SK-N-SH treated with all-trans-retinoic acid at 6 μM for 48 hours (cell line): ENCODE data around the gene PGLYRP2.

Experiments
- ATAC-seq: fragments of 200-7000 bp; cut with Tn5 transposase; 3 replicates; pipeline ENCODE4 v1.9.1; 2020; ENCODE audit warnings: mild to moderate bottlenecking, moderate library complexity
- ARNTL ChIP-seq: fragments of 450-650 bp; formaldehyde crosslinking; IDR thresholded peaks from 2 replicates; pipeline ENCODE4 v1.5.0; 2020; ENCODE audit warnings: low read depth, mild to moderate bottlenecking, moderate library complexity, borderline replicate concordance
- BACH2 ChIP-seq: fragments of 250-450 bp; sonication (Bioruptor Pico); IDR thresholded peaks from 2 replicates; pipeline ENCODE4 v1.9.0; 2021; ENCODE audit warnings: mild to moderate bottlenecking, borderline replicate concordance
- CSDC2 ChIP-seq: fragments of 250-450 bp; sonication (Bioruptor Pico); IDR thresholded peaks from 2 replicates; pipeline ENCODE4 v1.5.0; 2020; ENCODE audit warnings: mild to moderate bottlenecking, moderate library complexity
- GLIS3 ChIP-seq: fragments of 250-450 bp; sonication (Bioruptor Pico); IDR thresholded peaks from 2 replicates; pipeline ENCODE4 v1.5.0; 2020; ENCODE audit warnings: mild to moderate bottlenecking, moderate library complexity
- ISL1 ChIP-seq: fragments of 250-450 bp; sonication (Bioruptor Pico); IDR thresholded peaks from 2 replicates; pipeline ENCODE4 v2.1.2; 2022; ENCODE audit warnings: mild to moderate bottlenecking, moderate library complexity
- OSR1 ChIP-seq: fragments of 250-450 bp; sonication (Bioruptor Pico); IDR thresholded peaks from 2 replicates; pipeline ENCODE4 v1.8.0; 2022; ENCODE audit warnings: moderate library complexity, mild to moderate bottlenecking, inconsistent platforms
- RARB ChIP-seq: fragments of 250-450 bp; sonication (Bioruptor Pico); IDR thresholded peaks from 2 replicates; pipeline ENCODE4 v1.8.0; 2021; ENCODE audit warnings: mild to moderate bottlenecking, moderate library complexity
- TCF4 ChIP-seq: fragments of 250-450 bp; sonication (Bioruptor Pico); IDR thresholded peaks from 2 replicates; pipeline ENCODE4 v1.8.0; 2021; ENCODE audit warnings: mild to moderate bottlenecking, moderate library complexity, borderline replicate concordance
- TOX ChIP-seq: fragments of 250-450 bp; sonication (Bioruptor Pico); IDR thresholded peaks from 2 replicates; pipeline ENCODE4 v1.8.0; 2021; ENCODE audit warnings: mild to moderate bottlenecking, moderate library complexity, borderline replicate concordance
- ZC3H10 ChIP-seq: fragments of 250-450 bp; sonication (Bioruptor Pico); IDR thresholded peaks from 2 replicates; pipeline ENCODE4 v1.5.1; 2021; ENCODE audit warnings: mild to moderate bottlenecking, moderate library complexity
- ZFP30 ChIP-seq: fragments of 450-650 bp; formaldehyde crosslinking; IDR thresholded peaks from 2 replicates; pipeline ENCODE4 v1.5.0; 2022; ENCODE audit warnings: mild to moderate bottlenecking, moderate library complexity
- ZNF565 ChIP-seq: fragments of 450-650 bp; formaldehyde crosslinking; conservative IDR thresholded peaks from 2 replicates; pipeline ENCODE4 v1.5.0; 2020; ENCODE audit warnings: low read depth, mild to moderate bottlenecking, moderate library complexity
- ZNF8 ChIP-seq: fragments of 450-650 bp; formaldehyde crosslinking; IDR thresholded peaks from 2 replicates; pipeline ENCODE4 v1.5.0; 2020; ENCODE audit warnings: mild to moderate bottlenecking, moderate library complexity
- TF ChIP-seq, protein P1 (sequence below): fragments of 250-450 bp; sonication (Bioruptor Pico); IDR thresholded peaks from 2 replicates; pipeline ENCODE4 v1.5.0; 2020; ENCODE audit warnings: mild to moderate bottlenecking, moderate library complexity
- TF ChIP-seq, protein P2 (sequence below): fragments of 250-450 bp; sonication (Bioruptor Pico); IDR thresholded peaks from 2 replicates; pipeline ENCODE4 v1.5.1; 2020; ENCODE audit warnings: low read depth, mild to moderate bottlenecking, moderate library complexity
- TF ChIP-seq, protein P3 (sequence below): fragments of 250-450 bp; sonication (Bioruptor Pico); IDR thresholded peaks from 2 replicates; pipeline ENCODE4 v1.8.0; 2020; ENCODE audit warnings: mild to moderate bottlenecking, moderate library complexity, borderline replicate concordance

The PGLYRP2 gene, protein sequence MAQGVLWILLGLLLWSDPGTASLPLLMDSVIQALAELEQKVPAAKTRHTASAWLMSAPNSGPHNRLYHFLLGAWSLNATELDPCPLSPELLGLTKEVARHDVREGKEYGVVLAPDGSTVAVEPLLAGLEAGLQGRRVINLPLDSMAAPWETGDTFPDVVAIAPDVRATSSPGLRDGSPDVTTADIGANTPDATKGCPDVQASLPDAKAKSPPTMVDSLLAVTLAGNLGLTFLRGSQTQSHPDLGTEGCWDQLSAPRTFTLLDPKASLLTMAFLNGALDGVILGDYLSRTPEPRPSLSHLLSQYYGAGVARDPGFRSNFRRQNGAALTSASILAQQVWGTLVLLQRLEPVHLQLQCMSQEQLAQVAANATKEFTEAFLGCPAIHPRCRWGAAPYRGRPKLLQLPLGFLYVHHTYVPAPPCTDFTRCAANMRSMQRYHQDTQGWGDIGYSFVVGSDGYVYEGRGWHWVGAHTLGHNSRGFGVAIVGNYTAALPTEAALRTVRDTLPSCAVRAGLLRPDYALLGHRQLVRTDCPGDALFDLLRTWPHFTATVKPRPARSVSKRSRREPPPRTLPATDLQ

DNA sequence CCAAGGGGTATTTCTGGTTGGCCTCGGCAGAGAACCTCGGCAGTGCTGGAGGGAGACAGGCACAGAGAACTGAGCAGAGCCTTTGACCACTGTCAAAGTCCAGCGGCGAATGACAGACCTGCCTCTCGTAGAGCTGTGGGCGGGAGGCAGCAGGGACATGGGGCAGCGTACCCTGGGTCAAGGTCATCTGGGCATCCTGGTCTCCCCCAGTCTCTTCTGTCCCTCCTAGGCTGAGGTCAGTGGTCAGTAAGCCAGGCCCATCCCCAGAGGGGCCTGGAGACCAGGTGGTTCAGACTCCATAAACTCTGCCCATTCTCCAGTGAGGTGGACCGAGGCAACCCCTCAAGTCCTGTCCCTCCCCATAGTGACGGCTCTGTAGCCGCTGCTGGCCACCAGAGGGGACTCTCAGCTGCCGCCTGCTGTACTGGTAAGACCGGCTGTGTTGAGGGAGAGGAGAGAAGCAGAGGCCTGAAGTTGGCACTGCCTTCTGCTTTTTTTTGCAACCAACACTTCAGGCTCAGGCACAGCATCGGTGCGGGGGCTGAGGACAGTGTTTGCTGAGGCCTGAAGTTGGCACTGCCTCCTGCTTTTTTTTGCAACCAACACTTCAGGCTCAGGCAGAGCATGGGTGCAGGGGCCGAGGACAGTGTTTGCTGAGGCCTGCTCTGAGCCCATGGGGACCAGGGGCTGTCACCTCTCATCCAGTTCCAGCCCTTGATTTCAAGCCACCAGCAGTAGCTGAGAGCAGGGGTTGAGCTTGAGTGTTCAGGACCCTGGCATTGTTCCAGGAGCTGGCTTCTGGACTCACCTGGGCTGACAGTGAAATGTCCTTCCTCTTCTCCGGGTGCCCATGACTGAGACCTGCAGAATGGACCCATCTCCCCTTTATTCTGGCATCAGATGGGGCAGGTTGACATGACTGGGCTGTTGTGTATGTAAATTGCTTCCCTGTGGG, at the start of gene PGLYRP2:
TSS of gene PGLYRP2 (minus strand) at position 111 of the 955 bp plus-strand sequence. CDS start 130 bp downstream, outside the sequence.
- ATAC-seq, result peak; percentile 66
- TF ChIP-seq BACH2 (CRISPR knock-in tag) (no peak), ISL1 (CRISPR knock-in tag) (no peak), ZNF565 (no peak)
- TF ChIP-seq, all 23 proteins: peak for 0

DNA sequence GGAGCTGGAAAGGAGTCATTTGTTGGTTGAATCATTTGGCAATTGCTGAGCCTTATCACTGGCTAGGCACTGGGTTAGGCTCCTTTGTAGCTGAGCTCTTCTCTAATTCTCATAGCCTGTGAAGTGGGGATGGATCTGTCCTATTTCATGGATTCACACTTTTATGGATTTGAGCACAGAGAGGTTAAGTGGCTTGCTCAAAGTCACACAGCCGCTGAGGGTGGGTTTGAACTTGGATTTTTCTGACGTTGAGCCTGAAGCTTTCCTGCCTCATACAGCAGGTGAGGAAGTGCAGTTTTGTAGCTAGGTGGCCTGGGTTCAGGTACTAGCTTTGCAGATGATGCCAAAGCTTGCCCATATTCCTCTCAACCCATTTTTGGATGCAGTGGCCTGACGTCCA, 48.4 kb upstream of the PGLYRP2 start:
- no peak for ATAC-seq

DNA sequence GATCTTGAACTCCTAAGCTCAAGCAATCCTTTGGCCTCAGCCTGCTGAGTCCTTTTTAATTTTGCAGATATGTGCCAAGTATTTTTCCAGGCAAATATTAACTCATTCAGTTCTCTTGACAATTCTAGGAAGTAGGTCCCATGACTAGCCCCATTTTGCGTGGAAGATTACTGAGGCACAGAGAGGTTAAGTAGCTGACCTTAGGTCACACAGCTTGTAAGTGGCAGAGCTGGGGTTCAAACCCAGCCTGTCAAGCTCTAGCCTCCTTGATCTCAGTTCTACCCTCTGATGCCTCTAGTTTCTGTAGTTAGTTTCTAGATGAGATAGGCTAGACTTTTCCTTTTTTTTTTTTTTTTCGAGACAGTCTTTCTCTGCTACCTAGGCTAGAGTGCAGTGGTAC, 47.1 kb upstream of the PGLYRP2 start:
- ATAC-seq, result no peak
- TF ChIP-seq ZNF8 (no peak), TCF4 (CRISPR knock-in tag) (no peak), TOX (no peak), RARB (CRISPR knock-in tag) (no peak), BACH2 (CRISPR knock-in tag) (no peak)
- TF ChIP-seq, protein P1, sequence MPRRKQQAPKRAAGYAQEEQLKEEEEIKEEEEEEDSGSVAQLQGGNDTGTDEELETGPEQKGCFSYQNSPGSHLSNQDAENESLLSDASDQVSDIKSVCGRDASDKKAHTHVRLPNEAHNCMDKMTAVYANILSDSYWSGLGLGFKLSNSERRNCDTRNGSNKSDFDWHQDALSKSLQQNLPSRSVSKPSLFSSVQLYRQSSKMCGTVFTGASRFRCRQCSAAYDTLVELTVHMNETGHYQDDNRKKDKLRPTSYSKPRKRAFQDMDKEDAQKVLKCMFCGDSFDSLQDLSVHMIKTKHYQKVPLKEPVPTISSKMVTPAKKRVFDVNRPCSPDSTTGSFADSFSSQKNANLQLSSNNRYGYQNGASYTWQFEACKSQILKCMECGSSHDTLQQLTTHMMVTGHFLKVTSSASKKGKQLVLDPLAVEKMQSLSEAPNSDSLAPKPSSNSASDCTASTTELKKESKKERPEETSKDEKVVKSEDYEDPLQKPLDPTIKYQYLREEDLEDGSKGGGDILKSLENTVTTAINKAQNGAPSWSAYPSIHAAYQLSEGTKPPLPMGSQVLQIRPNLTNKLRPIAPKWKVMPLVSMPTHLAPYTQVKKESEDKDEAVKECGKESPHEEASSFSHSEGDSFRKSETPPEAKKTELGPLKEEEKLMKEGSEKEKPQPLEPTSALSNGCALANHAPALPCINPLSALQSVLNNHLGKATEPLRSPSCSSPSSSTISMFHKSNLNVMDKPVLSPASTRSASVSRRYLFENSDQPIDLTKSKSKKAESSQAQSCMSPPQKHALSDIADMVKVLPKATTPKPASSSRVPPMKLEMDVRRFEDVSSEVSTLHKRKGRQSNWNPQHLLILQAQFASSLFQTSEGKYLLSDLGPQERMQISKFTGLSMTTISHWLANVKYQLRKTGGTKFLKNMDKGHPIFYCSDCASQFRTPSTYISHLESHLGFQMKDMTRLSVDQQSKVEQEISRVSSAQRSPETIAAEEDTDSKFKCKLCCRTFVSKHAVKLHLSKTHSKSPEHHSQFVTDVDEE (CRISPR knock-in tag), result no peak
- TF ChIP-seq, protein P2, sequence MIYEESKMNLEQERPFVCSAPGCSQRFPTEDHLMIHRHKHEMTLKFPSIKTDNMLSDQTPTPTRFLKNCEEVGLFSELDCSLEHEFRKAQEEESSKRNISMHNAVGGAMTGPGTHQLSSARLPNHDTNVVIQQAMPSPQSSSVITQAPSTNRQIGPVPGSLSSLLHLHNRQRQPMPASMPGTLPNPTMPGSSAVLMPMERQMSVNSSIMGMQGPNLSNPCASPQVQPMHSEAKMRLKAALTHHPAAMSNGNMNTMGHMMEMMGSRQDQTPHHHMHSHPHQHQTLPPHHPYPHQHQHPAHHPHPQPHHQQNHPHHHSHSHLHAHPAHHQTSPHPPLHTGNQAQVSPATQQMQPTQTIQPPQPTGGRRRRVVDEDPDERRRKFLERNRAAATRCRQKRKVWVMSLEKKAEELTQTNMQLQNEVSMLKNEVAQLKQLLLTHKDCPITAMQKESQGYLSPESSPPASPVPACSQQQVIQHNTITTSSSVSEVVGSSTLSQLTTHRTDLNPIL (CRISPR knock-in tag), result no peak

More for the DNA sequence above, 48.4 kb upstream of the PGLYRP2 start:
- TF ChIP-seq RARB (CRISPR knock-in tag), result no peak
- TF ChIP-seq ZC3H10, result no peak
- TF ChIP-seq ARNTL (CRISPR knock-in tag), result no peak
- TF ChIP-seq OSR1 (CRISPR knock-in tag), result no peak
- TF ChIP-seq BACH2 (CRISPR knock-in tag), result no peak
- TF ChIP-seq ISL1 (CRISPR knock-in tag), result no peak

DNA sequence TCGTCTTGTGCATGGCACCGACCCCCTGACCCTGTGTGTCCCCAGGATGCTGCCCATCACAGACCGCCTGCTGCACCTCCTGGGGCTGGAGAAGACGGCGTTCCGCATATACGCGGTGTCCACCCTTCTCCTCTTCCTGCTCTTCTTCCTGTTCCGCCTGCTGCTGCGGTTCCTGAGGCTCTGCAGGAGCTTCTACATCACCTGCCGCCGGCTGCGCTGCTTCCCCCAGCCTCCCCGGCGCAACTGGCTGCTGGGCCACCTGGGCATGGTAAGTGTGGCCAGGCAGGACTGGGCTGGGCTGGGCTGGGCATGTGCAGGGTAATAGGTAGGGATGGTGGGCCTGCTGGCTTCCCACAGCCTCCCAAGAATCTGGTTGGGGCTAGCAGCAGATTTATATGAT, 46.0 kb upstream of the PGLYRP2 start:
- TF ChIP-seq TOX, result no peak
- no peak for ATAC-seq

DNA sequence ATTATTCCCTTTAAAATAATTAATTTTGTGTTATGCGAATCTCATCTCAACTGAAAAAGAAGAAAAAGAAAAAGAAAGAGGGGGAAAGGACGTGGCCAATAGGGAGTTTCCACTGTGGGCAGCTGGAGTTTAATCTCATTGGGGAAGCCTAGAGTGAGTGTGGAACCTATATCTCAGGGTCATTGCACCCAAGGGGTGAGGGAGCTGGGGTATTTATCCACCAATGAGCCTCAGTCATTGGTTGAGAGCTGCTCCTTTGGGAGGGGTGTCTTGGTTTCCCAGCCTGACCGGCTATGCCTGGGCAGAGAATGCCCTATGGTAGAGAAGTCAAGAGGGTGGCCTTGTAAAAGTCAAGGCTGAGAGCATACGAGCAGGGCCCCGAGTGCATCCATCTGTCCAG, 45.5 kb upstream of the PGLYRP2 start:
- TF ChIP-seq CSDC2, result no peak
- no peak for TF ChIP-seq ZFP30 (CRISPR knock-in tag)
- TF ChIP-seq ISL1 (CRISPR knock-in tag), result no peak
- TF ChIP-seq ZNF8, result no peak
- no peak for ATAC-seq

DNA sequence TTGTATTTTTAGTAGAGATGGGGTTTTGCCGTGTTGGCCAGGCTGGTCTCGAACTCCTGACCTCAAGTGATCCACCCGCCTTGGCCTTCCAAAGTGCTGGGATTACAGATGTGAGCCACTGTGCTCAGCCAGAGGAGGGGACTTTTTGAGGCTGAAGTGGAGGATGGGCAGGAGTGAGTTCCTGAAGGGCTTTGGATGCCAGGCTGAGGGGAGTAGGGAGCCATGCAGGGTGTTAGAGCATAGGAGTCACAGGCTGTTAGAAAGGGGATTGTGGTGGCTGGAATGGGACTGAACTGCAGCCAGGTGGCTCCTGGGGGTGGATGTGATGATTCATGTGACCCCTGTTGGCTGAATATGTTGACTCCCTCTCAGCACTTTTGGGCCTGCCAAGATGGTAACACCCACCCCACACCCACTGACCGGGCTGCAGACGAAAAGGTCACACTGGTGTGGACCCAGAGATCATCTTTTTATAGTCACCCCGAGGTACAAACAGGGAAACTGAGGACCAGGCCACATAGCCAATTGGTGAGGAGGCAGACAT, 40.2 kb upstream of the PGLYRP2 start:
- no peak for ATAC-seq
- TF ChIP-seq, protein P3, sequence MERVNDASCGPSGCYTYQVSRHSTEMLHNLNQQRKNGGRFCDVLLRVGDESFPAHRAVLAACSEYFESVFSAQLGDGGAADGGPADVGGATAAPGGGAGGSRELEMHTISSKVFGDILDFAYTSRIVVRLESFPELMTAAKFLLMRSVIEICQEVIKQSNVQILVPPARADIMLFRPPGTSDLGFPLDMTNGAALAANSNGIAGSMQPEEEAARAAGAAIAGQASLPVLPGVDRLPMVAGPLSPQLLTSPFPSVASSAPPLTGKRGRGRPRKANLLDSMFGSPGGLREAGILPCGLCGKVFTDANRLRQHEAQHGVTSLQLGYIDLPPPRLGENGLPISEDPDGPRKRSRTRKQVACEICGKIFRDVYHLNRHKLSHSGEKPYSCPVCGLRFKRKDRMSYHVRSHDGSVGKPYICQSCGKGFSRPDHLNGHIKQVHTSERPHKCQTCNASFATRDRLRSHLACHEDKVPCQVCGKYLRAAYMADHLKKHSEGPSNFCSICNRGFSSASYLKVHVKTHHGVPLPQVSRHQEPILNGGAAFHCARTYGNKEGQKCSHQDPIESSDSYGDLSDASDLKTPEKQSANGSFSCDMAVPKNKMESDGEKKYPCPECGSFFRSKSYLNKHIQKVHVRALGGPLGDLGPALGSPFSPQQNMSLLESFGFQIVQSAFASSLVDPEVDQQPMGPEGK, result no peak
- TF ChIP-seq CSDC2 (no peak), GLIS3 (CRISPR knock-in tag) (no peak), TOX (no peak), ZNF8 (no peak), ZC3H10 (no peak), ARNTL (CRISPR knock-in tag) (no peak)
